ENCODE data around the gene ZGRF1. TPM values are rescaled to one million over a fixed set of nuclear protein-coding genes. Genes with fewer than 3 reads are reported as not detected.
"Not testable (repeated sequence)": the region's sequence is repeated elsewhere in the genome, so short reads cannot be mapped to it uniquely, and the experiment has no call there.

Gene ZGRF1
- total RNA-seq, 1 donor from 2014 or later, result 20.0 TPM

DNA sequence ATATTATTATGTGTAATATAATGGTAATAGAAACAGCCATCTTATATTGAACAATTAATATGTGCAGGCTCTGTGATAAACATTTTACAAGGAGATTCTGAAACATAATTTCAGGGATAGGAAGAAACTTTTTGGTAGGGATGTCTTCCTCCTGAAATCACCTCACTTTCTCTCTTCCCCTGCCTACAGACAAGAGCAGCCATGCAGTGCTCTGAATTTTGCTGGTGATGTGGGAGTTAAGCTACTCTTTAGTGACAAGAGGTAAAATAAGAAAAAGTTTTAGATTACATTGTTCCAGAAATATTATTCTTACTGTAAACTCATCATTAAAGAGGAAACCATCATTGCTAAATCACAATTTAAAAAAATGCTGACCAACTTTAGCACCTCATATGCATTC, 36.4 kb upstream of the ZGRF1 start:
- H3K4me3 Mint-ChIP-seq (ENCODE audit: low read depth), result no peak overlapping the region
- no peaks in the 10 kb centered on the region for H3K27me3 Mint-ChIP-seq
- H3K4me1 Mint-ChIP-seq (ENCODE audit: low read depth), result peaks cover 4% of the 10 kb centered on the region
- H3K36me3 Mint-ChIP-seq (ENCODE audit: insufficient read depth), result no peaks in the 10 kb centered on the region
- TF ChIP-seq, protein P1, sequence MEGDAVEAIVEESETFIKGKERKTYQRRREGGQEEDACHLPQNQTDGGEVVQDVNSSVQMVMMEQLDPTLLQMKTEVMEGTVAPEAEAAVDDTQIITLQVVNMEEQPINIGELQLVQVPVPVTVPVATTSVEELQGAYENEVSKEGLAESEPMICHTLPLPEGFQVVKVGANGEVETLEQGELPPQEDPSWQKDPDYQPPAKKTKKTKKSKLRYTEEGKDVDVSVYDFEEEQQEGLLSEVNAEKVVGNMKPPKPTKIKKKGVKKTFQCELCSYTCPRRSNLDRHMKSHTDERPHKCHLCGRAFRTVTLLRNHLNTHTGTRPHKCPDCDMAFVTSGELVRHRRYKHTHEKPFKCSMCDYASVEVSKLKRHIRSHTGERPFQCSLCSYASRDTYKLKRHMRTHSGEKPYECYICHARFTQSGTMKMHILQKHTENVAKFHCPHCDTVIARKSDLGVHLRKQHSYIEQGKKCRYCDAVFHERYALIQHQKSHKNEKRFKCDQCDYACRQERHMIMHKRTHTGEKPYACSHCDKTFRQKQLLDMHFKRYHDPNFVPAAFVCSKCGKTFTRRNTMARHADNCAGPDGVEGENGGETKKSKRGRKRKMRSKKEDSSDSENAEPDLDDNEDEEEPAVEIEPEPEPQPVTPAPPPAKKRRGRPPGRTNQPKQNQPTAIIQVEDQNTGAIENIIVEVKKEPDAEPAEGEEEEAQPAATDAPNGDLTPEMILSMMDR (IDR thresholded peaks at IDR 0.05; ENCODE audit: unreplicated experiment), result no peak
- no peak for DNase-seq (ENCODE audit: low spot score, unreplicated experiment)
- H3K27ac Mint-ChIP-seq, result no peak overlapping the region
- H3K9me3 Mint-ChIP-seq (ENCODE audit: low read depth), result no peaks in the 10 kb centered on the region

DNA sequence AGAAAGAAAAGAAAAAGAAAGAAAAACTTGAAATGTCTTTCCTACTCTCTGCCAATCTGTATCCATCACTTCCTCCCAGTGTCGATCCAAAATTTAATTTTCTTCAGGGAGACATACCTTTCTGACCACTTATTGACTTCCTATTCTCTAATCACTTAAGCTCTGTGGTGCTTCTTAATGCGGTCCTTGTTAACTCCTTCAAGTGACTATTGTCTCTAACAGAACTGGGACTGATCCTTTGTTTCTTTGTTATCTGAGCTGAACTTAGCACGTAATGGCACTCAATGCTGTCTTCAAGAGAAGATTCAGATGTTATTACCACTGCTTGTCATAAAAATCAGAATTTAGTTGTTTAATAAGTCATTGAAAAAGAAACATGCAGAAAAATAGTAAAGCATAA, 31.4 kb upstream of the ZGRF1 start:
- Mint-ChIP-seq H3K4me3 (ENCODE audit: low read depth) (no peak overlapping the region), H3K9me3 (ENCODE audit: low read depth) (no peaks in the 10 kb centered on the region), H3K27me3 (no peaks in the 10 kb centered on the region), H3K27ac (no peak overlapping the region), H3K4me1 (ENCODE audit: low read depth) (peaks cover 4% of the 10 kb centered on the region), H3K36me3 (ENCODE audit: insufficient read depth) (no peaks in the 10 kb centered on the region)
- TF ChIP-seq, protein P1 (IDR thresholded peaks at IDR 0.05; ENCODE audit: unreplicated experiment), result no peak
- no peak for DNase-seq (ENCODE audit: low spot score, unreplicated experiment)

DNA sequence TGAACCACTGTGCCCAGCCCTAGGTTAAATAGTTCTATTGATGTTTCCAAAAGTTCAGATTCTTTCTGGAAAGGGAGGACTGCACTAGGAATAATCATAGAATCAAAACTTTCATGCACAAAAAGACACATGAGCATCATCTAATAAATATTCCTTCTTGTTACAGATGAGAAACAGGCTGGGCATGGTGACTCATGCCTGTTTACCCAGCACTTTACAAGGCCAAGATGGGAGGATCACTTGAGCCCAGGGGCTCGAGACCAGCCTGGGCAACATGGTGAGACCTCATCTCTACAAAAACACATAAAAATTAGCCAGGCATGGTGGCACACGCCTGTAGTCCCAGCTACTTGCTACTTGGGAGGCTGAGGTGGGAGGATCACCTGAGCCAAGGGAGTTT, 27.9 kb upstream of the ZGRF1 start:
- Mint-ChIP-seq H3K4me3 (ENCODE audit: low read depth) (no peak overlapping the region), H3K9me3 (ENCODE audit: low read depth) (no peaks in the 10 kb centered on the region), H3K36me3 (ENCODE audit: insufficient read depth) (no peaks in the 10 kb centered on the region), H3K4me1 (ENCODE audit: low read depth) (no peaks in the 10 kb centered on the region), H3K27ac (no peak overlapping the region), H3K27me3 (no peaks in the 10 kb centered on the region)
- TF ChIP-seq, protein P1 (IDR thresholded peaks at IDR 0.05; ENCODE audit: unreplicated experiment), result no peak
- no peak for DNase-seq (ENCODE audit: low spot score, unreplicated experiment)

DNA sequence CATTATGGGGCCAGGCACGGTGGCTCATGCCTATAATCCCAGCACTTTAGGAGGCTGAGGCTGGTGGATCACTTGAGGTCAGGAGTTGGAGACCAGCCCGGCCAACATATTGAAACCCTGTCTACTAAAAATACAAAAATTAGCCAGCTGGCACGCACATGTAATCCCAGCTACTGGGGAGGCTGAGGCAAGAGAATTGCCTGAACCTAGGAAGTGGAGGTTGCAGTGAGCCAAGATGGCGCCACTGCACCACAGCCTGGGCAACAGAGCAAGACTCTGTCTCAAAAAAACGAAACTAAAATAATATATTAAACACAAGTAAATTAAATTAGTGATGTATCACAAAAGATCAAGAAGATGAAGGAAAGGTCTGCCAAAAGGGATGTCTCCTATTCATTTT, 19.4 kb upstream of the ZGRF1 start:
- not testable (repeated sequence) for DNase-seq (ENCODE audit: low spot score, unreplicated experiment); H3K4me1 Mint-ChIP-seq (ENCODE audit: low read depth); H3K4me3 Mint-ChIP-seq (ENCODE audit: low read depth); H3K27me3 Mint-ChIP-seq; H3K27ac Mint-ChIP-seq; H3K9me3 Mint-ChIP-seq (ENCODE audit: low read depth)
- peaks cover 15% of the 10 kb centered on the region for H3K36me3 Mint-ChIP-seq (ENCODE audit: insufficient read depth)

DNA sequence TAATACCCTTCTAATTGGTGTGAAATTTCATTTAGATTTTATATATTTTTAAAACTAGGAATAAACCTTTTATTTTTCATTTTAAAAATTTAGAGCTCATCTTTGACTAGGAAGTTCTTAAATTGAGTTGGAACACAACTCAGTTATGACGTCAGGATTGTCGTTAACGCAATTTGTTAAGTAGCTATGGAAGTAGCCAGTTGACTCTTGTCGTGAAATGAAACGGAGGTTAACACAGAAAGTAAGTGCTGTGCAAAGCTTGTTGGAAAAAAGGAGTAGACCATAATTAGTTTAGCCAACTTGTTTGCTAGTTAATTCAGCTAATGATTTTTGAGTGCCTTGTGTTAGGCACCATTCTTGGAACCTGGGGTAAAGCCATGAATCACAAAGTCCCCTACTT, 18.6 kb upstream of the ZGRF1 start:
- TF ChIP-seq, protein P1 (IDR thresholded peaks at IDR 0.05; ENCODE audit: unreplicated experiment), result no peak
- H3K4me1 Mint-ChIP-seq (ENCODE audit: low read depth), result no peaks in the 10 kb centered on the region
- H3K9me3 Mint-ChIP-seq (ENCODE audit: low read depth), result no peaks in the 10 kb centered on the region
- peaks cover 16% of the 10 kb centered on the region for H3K36me3 Mint-ChIP-seq (ENCODE audit: insufficient read depth)
- DNase-seq (ENCODE audit: low spot score, unreplicated experiment), result no peak
- no peaks in the 10 kb centered on the region for H3K27me3 Mint-ChIP-seq
- H3K4me3 Mint-ChIP-seq (ENCODE audit: low read depth), result no peak overlapping the region
- no peak overlapping the region for H3K27ac Mint-ChIP-seq

DNA sequence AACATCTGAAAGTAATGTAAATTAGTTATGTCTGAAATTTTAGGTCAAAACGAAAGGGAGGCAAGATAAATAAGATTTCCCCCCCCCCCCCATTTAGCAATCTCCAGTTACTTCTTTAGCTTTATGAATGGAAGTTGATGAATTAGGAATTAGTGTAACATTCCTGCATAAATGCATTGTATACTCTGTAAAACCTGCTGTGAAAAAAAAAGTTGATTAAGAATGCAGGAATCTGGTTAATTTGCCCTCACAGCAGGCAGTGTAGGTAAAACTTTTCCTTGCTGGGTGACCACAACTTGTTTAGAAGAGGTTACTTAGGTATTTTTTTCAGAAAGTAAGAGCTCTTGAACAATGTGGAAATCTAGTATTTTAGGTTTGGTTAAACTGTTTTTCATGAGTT, 15.5 kb upstream of the ZGRF1 start:
- Mint-ChIP-seq H3K27me3 (no peaks in the 10 kb centered on the region), H3K36me3 (ENCODE audit: insufficient read depth) (peaks cover 12% of the 10 kb centered on the region), H3K27ac (no peak overlapping the region), H3K9me3 (ENCODE audit: low read depth) (no peaks in the 10 kb centered on the region), H3K4me3 (ENCODE audit: low read depth) (no peak overlapping the region), H3K4me1 (ENCODE audit: low read depth) (peaks cover 4% of the 10 kb centered on the region)
- TF ChIP-seq, protein P1 (IDR thresholded peaks at IDR 0.05; ENCODE audit: unreplicated experiment), result no peak
- no peak for DNase-seq (ENCODE audit: low spot score, unreplicated experiment)
